NCI-H774 (cell line): ENCODE results near the gene CHMP6.

ENCODE experiments used
- DNase-seq: peaks from one replicate; lab custom pipeline; 2025; lab: John Stamatoyannopoulos, UW

The CHMP6 gene

DNA sequence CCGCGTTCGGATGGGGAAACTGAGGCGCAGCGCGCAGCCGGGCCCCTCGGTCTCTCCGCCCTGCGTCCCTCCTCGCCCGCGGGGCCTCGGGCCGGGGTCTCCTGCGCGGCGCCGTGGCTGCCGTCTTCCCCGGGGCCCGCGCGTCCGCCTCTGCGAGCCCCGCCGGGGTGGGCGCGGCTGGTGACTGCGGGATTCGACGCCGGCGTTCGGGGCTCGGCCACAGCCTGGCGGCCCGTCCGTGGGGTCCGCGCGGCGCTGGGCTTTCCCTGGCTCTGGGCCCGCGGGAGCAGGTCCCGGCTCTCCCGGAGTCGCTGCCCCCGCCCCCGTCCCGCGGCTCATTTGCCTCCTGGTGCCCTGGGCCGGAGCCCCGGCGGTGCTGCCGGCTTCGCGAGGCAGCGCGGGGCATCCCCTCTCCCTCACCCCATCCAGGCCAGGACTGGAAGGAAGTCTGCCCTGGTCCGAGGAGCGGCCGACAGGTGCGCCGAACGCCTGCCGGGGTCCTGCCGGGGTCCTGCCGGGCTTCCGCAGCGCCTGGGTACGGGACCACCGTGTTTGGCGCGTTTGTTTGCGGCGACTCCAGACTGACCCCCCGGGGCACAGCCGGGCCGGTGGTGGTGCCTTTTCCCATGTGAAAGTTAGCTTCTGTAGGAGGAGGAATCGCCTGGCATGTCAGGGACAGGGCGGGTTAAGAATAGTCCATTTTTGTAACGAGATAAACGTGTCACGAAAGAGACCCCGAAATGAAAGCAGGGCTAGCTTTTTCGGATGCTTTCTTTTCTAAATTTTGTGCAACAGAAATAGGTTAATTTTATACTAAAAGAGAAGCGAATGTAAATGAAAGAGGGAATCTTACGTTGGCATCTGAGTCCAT, 671 bp downstream of the CHMP6 start:
- DNase-seq = no peak

- no peak for DNase-seq
Observed at GRCh38 chr17:80992948-80993624, 1.4 kb downstream of the CHMP6 start.

GRCh38 chr17:80995131-80995530, 3.5 kb downstream of the CHMP6 start:
- DNase-seq = no peak

DNA sequence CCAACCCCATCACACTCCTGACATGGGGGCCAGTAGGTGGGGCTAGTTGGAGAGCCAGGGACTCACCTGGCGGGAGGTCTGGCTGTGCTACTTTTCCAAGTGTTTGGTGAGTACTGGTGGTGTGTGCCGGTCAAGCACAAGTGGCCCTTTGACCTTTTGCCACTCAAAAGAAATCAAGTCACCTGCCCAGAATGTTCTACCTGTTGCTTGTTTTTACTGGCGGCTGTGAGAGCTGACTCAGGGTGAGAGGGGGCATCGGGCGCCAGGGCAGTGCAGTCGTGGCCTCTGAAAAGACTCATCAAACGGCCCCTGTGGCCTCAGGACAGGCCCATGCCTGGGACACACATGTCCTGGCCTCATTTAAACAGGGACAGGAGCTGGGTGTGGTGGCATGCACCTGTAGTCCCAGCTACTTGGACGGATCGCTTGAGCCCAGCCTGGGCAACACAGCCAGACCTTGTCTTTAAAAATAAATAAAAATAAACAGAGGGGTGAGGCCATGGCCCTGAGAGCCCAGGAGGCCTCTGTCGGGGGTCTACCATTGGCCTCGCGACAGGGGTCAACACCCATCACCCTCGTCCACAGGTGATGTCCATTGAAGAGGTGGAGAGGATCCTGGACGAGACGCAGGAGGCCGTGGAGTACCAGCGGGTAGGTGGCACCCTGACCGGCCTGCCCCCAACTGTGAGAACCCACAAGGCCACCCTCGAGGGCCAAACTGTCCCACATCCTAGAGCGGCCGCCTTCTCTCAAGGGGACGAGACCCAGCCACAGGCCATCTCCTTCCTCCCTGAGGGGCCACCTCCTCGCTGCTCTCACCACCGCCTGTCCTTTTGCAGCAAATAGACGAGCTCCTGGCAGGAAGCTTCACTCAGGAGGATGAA, 5.0 kb downstream of the CHMP6 start:
- no peak for DNase-seq

DNA sequence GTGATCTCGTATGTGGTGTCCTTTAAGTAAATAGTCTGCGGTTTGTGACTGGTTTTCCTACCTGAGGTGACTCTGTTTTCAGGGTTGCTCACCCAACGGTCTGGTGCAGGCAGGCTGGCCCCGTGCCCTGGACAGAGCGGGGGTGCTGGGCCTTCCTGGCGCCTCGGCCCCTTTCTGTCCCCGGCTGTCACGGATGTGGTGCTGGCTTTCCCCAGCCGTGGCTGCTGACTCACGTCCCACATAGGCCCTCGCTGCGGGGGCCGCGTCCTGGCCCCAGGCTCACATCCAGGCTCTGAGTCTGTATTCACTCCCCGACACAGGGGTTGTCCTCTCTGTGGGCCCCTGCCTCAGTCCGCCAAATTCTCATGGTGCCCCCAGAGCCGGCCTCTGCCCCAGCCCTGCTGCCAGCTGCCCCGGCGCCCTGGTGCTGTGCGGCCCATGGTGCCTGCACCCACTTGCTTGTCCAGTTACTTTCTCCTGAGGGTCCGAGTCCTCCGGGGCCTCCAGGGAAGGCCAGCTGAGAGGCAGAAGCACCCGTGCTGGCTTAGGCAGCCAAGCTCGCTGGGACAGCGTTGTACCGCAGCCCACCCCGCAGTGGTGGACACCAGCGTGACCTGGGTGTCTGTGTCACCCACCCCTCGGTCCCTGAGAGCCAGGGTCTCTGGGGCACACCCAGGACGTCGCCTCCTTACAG, 5.9 kb downstream of the CHMP6 start:
- no peak for DNase-seq

DNA sequence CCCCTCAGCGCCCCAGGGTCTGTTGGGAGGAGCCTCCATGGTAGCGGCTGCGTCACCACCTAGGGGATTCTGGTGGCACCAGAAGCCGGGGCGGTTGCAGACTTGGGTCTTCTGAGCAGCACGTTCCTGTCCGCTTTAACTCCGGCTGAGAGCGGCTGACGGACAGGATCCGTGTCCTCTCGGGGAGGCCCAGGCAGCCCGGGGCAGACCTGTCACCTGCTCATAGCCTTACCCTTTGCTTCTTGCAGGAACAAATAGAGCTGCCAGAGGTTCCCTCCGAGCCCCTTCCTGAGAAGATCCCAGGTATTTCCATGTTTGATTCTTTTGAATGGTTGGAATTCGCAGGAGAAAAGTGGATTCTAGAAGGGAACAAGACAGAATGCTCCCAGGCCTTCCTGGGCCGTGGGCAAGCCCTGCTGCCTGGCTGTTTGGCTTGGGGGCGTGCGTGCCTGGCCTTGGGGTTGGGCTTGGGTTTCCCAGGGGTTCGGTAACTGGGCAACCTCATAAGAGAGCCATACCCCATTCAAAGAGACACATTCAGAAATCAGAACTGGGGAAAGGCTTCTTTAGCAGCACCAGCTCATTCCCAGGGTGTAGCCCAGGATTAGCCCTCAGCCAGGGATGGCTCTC, 6.6 kb downstream of the CHMP6 start:
- no peak for DNase-seq

DNA sequence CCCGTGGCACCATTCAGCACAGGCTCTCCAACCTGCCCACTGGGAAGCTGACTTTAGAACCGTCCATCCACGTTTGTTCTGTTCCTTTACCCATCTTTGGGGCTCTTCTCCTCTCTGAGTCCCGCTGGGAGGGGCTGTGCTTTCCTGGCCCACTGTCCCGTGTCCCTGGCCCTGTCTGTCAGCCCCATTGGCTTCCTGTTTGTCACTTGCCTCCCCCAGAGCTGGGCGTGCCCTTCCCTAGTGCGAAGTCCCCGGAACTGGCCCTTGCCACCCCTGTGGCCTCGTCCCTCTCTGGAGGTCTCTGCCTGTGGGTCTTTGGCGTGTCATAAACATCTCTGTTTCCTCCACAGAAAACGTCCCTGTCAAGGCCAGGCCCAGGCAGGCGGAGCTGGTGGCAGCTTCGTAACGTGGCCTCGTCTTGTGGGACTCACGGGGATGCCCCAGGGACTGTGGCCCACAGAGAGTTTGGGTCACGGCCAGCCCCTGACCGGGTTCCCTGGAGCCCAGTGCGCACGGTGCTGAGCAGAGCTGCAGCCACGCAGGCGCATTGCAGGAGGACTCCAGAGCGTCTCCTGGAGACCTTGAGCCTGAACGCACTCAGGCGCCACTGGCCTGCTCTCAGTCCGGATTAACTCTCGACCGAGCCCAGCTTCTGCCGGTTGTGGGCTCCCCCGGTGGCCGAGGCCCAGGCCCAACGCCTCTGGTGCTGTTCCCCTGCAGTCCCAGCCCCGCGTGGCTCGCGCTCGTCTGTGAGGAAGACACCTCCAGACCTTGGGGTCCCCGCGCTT, 7.3 kb downstream of the CHMP6 start:
- no peak for DNase-seq

DNA sequence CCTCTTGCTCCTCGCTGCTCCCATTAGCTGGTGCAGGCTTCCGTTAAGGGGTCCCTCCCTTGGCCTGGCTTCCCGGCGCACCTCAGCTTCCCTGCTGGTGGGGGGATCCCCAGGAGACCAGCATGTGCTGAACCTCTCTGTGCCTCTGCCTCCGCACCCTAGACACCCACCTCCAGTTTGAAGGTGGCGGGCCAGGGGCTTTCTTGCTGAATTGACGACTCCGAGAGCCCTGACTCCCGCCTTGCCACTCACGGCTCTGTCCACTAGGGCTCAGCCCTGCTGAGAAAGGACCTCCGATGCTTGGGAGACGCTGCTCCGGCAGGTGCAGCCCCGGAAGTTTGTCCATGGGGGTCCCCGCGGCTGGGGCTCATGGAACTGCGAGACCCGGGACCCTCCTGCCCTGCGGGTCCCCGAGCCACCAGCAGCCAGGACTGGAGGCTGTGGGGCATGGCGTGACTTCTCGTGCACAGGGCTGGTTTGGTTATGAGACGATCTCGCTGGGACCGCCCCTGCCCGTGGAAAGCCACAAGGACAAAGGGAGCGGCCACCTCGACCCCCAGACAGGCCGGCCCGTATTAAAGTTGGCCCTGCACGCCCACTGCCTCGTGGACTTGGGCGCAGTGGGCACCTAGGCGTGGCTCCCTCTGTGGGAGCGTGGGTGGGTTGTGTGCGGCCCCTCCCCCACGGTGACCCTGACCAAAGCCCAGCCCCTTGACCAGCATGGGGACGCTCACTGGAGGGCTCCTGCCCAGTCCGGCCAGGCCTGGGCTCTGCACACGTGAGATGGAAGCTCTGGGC, 8.1 kb downstream of the CHMP6 start:
- DNase-seq = no peak

DNA sequence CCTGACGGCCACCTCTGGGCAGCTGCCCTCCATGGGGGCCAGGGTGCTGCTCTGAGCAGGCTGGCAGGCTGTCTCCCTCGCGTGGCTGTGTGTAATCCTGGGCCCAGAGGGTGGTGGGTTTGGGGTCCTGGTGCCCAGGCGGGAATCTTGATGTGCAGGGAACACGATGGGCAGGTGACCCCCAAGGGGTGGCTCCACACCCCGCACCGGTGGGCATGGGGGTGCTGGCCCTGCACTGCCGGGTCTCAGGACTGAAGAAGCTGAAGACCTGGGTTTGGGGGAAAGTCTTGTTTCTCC, 8.6 kb downstream of the CHMP6 start:
- no peak for DNase-seq

- DNase-seq = no peak
Observed at GRCh38 chr17:81000631-81001357, 9.2 kb downstream of the CHMP6 start.

GRCh38 chr17:81002013-81002384, 10.4 kb downstream of the CHMP6 start:
- DNase-seq = no peak

GRCh38 chr17:81002409-81003361, 11.0 kb downstream of the CHMP6 start:
- DNase-seq = peak; percentile 89

GRCh38 chr17:81003711-81004475, 12.3 kb downstream of the CHMP6 start:
- DNase-seq = no peak

GRCh38 chr17:81006891-81007290, 15.2 kb downstream of the CHMP6 start:
- DNase-seq = no peak

- no peak for DNase-seq
Observed at GRCh38 chr17:81008140-81008539, 16.5 kb downstream of the CHMP6 start.

DNA sequence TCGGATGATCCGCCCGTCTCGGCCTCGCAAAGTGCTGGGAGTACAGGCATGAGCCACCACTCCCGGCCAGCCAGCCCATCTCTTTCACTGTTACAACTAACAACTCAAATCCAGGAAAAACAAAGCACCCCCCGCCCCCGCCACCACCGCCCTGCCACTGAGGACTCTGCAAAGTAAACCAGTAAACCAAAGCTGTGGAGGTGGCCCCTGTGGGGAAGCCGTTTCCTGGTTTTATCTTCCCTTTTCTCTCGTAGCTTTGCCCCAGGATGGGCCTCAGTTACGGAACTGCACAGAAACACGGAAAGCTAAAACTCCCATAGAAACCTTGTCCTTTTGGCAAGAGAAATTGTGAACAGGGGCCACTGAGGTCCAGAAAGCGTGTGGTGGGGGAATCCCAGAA, 17.5 kb downstream of the CHMP6 start:
- no peak for DNase-seq

DNA sequence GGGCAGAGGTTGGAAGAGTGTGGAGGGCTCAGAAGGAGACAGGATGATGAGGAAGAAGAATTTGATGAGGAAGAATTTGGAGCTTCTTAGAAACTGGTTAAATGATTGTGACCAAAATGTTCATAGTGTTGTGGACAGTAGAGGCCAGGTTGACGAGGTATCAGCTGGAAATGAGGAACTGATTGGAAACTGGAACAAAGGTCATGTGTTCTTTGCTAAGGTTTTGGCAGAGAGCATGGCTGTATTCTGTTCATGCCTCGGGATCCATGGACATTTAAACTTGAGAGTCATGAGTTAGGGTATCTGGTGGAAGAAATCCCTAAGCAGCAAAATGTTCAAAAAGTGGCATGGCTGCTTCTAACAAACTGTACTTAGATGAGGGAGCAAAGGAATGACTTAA, 19.3 kb downstream of the CHMP6 start:
- DNase-seq = no peak
